SH-SY5Y (cell line): Measurements from ENCODE around the gene HLCS.

Experiments
- GATA2 ChIP-seq: IDR thresholded peaks from 2 replicates; pipeline ENCODE4 v1.6.1; 2011; ENCODE audit warnings: mild to moderate bottlenecking, low read depth, low read length
- GATA3 ChIP-seq: IDR thresholded peaks from 2 replicates; pipeline ENCODE4 v1.6.1; 2011; ENCODE audit warnings: low read depth, mild to moderate bottlenecking, low read length, moderate library complexity

DNA sequence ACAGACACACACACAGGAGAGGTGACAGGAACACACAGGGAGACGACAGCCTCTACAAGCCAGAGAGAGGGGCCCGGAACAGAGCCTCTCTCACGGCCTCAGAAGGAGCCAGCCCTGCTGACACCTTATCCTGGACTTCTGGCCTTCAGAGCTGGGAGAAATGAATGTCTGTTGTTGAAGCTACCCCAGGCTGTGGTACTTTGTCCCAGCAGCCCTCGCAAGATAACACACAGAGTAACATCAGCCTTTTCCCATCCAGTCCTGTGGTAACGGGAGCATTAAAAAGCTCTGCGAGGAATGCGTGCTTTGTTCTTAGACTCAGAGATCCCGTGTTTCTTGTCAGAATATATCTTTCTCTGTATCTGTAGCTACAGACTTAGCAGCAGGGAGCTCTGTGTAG lies 136.4 kb downstream of the HLCS start:
- TF ChIP-seq GATA2 = no peak
- TF ChIP-seq GATA3 = no peak
